HepG2 (cell line): ENCODE data around the gene SLC1A3. TPM values are rescaled to one million over a fixed set of nuclear protein-coding genes. Genes with fewer than 3 reads are reported as not detected.

Experiments used
- ATAC-seq: fragments of 200-7000 bp; cut with Tn5 transposase; 3 replicates; pipeline ENCODE4 v1.9.1; 2020; ENCODE audit warnings: mild to moderate bottlenecking, moderate library complexity
- BruUV-seq: library from RNA; stranded (reverse); fragments of 400-500 nt; replicated peaks from 2 replicates; lab custom pipeline; 2021; lab: Mats Ljungman, UMichigan
- CTCF ChIA-PET: fragments of 300-600 bp; formaldehyde crosslinking; extraction: SDS; loops from one replicate; lab custom pipeline; 2021; ENCODE audit warnings: low total read pairs, inconsistent platforms, low intra/inter-chr PET ratio; lab: Yijun Ruan, JAX
- POLR2A ChIA-PET: fragments of 350-600 bp; sonication (Branson Sonifier 250); formaldehyde crosslinking; loops from one replicate; lab custom pipeline; 2020; ENCODE audit warnings: antibody characterized with exemption, inconsistent platforms; lab: Yijun Ruan, JAX
- DNase-seq: peaks from one replicate; pipeline ENCODE4 v3.0.0-alpha.2; 2015; ENCODE audit warnings: low spot score
- FAIRE-seq: peaks from 3 replicates; lab custom pipeline; 2011; peaks lifted over from hg19 to GRCh38; lab: Jason Lieb, UNC
- H2AFZ ChIP-seq: one replicate; pipeline ENCODE4 v1.6.1; 2011; ENCODE audit warnings: low read length, inconsistent platforms
- H3K27ac ChIP-seq: fragments of 300-600 bp; 3 replicates; pipeline ENCODE4 v1.8.0; 2011; ENCODE audit warnings: mixed run types, mild to moderate bottlenecking, mixed read lengths, low read length, inconsistent platforms; ENCODE audit not compliant: insufficient read depth; ENCODE audit errors: extremely low read length
- H3K27me3 ChIP-seq, 2 experiments: fragments of 200-600 bp in 1 of 2; 2 replicates in 1 of 2; 3 replicates in 1 of 2; pipeline versions ENCODE4 v1.6.0 to v1.8.0; 2011; ENCODE audit warnings: low read length in 2 of 2, mild to moderate bottlenecking in 2 of 2, moderate library complexity in 2 of 2, inconsistent platforms in 1 of 2; ENCODE audit not compliant: insufficient read depth in 2 of 2, control insufficient read depth in 1 of 2
- H3K36me3 ChIP-seq, 2 experiments: fragments of 200-600 bp in 1 of 2; replicated peaks in 1 of 2; 2 replicates in 1 of 2; 3 replicates in 1 of 2; pipeline versions ENCODE4 v1.5.1 to v1.8.0; 2011; ENCODE audit warnings: low read length in 2 of 2, inconsistent platforms in 1 of 2; ENCODE audit not compliant: insufficient read depth in 2 of 2, control insufficient read depth in 1 of 2
- H3K4me1 ChIP-seq: 2 replicates; pipeline ENCODE4 v1.5.1; 2012; ENCODE audit warnings: low read length, inconsistent platforms; ENCODE audit not compliant: insufficient read depth
- H3K4me2 ChIP-seq: 2 replicates; pipeline ENCODE4 v1.6.0; 2011; ENCODE audit warnings: low read depth, low read length, inconsistent platforms
- H3K4me3 ChIP-seq, 3 experiments: fragments of 200-600 bp in 1 of 3; sonication (generic), shearing (Covaris generic) in 1 of 3; replicated peaks in 1 of 3; 2 replicates each; pipeline ENCODE4 v1.5.1; 2011 to 2016; ENCODE audit warnings: low read length in 3 of 3, inconsistent platforms in 2 of 3, low read depth in 2 of 3, mild to moderate bottlenecking in 2 of 3, control low read depth in 1 of 3, mixed read lengths in 1 of 3; ENCODE audit not compliant: insufficient read depth in 1 of 3
- H3K79me2 ChIP-seq: one replicate; pipeline ENCODE4 v1.6.1; 2011; ENCODE audit warnings: low read length, inconsistent platforms; ENCODE audit not compliant: insufficient read depth
- H3K9ac ChIP-seq: 2 replicates; pipeline ENCODE4 v1.6.0; 2011; ENCODE audit warnings: mild to moderate bottlenecking, low read depth, low read length, inconsistent platforms; ENCODE audit not compliant: insufficient read depth
- H3K9me3 ChIP-seq: 2 replicates; pipeline ENCODE4 v1.5.1; 2012; ENCODE audit warnings: mild to moderate bottlenecking, low read length
- H4K20me1 ChIP-seq: 2 replicates; pipeline ENCODE4 v1.6.0; 2011; ENCODE audit warnings: inconsistent platforms, mild to moderate bottlenecking, low read length, moderate library complexity; ENCODE audit not compliant: insufficient read depth
- AHDC1 ChIP-seq: sonication (generic); formaldehyde crosslinking; IDR thresholded peaks from 2 replicates; pipeline ENCODE4 v1.5.1; 2020; ENCODE audit warnings: mild to moderate bottlenecking, missing genetic modification reagents, borderline replicate concordance
- CEBPB ChIP-seq: IDR thresholded peaks from 2 replicates; pipeline ENCODE4 v1.6.1; 2011; ENCODE audit warnings: low read depth, low read length, improper control_type of control experiment, borderline replicate concordance
- WGBS: methylation state at CpG from one replicate; pipeline ENCODE4 v1.1.6; 2017; ENCODE audit warnings: low lambda C conversion rate; 5-methylcytosine and 5-hydroxymethylcytosine counted together
- in situ Hi-C: cut with HindIII; loops from 2 replicates; pipeline ENCODE4 v1.10.0; 2017; ENCODE audit warnings: low pct_unique_long_range_greater_than_20kb; ENCODE audit not compliant: extremely low pct_ligation_motif_present
- intact Hi-C: fragments of 100-400 bp; cut with micrococcal nuclease; formaldehyde crosslinking; loops from one replicate; pipeline ENCODE4 v1.10.0; 2022; ENCODE audit not compliant: unreplicated experiment
- polyA plus RNA-seq, 8 experiments: library from polyadenylated mRNA; depleted of rRNA in 3 of 8; stranded (reverse) in 7 of 8; unstranded in 1 of 8; fragments of >200 nt; fragmentation: Illumina TruSeq in 4 of 8; extraction: Trizol in 4 of 8; gene quantifications; 2 replicates each; pipeline versions ENCODE4 v1.2.1 to v1.2.3, GENCODE V29; 2011 to 2016; ENCODE audit warnings: low read depth in 4 of 8, missing spikeins in 1 of 8, mixed read lengths in 1 of 8; ENCODE audit not compliant: insufficient read depth in 1 of 8
- total RNA-seq, 5 experiments: library from RNA; depleted of rRNA; stranded (reverse); fragments of >200 nt; fragmentation: Illumina TruSeq; extraction: Trizol; gene quantifications; 2 replicates each; pipeline ENCODE4 v1.2.3, GENCODE V29; 2016; ENCODE audit warnings: low read depth in 1 of 5

Gene SLC1A3
- total and polyA plus RNA-seq, 2 of the 13 experiments (the other 11 are each of a cell fraction or from before 2014, with no cell fraction given): 0.09 TPM; not detected in 1

- H3K27me3 ChIP-seq: peaks cover 0 to 7% of the 10 kb centered on the region in 2 experiments; a peak in 3 of 5 replicates
- ATAC-seq: no peak
- H3K79me2 ChIP-seq: no peaks in the 10 kb centered on the region
- 0% methylated on average over 2 of the region's 9 CpGs for WGBS
- no peak overlapping the region for H3K4me3 ChIP-seq
- POLR2A ChIA-PET: no interaction called here
- no peak overlapping the region for H3K9ac ChIP-seq
- TF ChIP-seq AHDC1 (no peak), CEBPB (peak; percentile 37; the same call in 1 of the 2 replicates)
- H3K4me1 ChIP-seq: no peaks in the 10 kb centered on the region
- no peak overlapping the region for H3K4me2 ChIP-seq
- H3K27ac ChIP-seq: no peak overlapping the region
- in situ Hi-C loops (loop anchor here (25.0 kb wide), 2 partner anchors 422 to 622 kb away; partner anchors contain the start of gene UGT3A2), intact Hi-C loops (no loop called here)
- no peak for FAIRE-seq
- DNase-seq: no peak
- no TSS peak for BruUV-seq
- no peaks in the 10 kb centered on the region for H3K9me3 ChIP-seq
- H2AFZ ChIP-seq: no peak overlapping the region
- no peaks in the 10 kb centered on the region for H3K36me3 ChIP-seq
- CTCF ChIA-PET: no interaction called here
- H4K20me1 ChIP-seq: no peaks in the 10 kb centered on the region
Measured at GRCh38 chr5:36683821-36684434, 77.5 kb downstream of the SLC1A3 start.
